Liver (tissue), 9 donors: ENCODE results near the gene NAT8L. TPM values are rescaled to one million over a fixed set of nuclear protein-coding genes. Genes with fewer than 3 reads are reported as not detected.

Experiments
- DNase-seq: peaks from one replicate; pipeline ENCODE4 v3.0.0-alpha.2; 2017; ENCODE audit warnings: low spot score
- H3K27ac ChIP-seq, 2 donors: one replicate each; pipeline ENCODE4 v1.7.0; 2013; ENCODE audit warnings: inconsistent platforms in 2 of 2, low read length in 2 of 2, control low read depth in 1 of 2, low read depth in 1 of 2, mild to moderate bottlenecking in 1 of 2
- H3K27me3 ChIP-seq, 4 donors: one replicate each; pipeline versions ENCODE4 v1.6.1 to v1.7.0; 2013; ENCODE audit warnings: low read length in 3 of 4, inconsistent platforms in 1 of 4, mild to moderate bottlenecking in 1 of 4, moderate library complexity in 1 of 4; ENCODE audit not compliant: control insufficient read depth in 4 of 4, insufficient read depth in 4 of 4
- H3K36me3 ChIP-seq, 4 donors: one replicate each; pipeline versions ENCODE4 v1.6.1 to v1.7.0; 2013; ENCODE audit warnings: low read length in 3 of 4, mild to moderate bottlenecking in 3 of 4, low read depth in 1 of 4, moderate library complexity in 1 of 4; ENCODE audit not compliant: control insufficient read depth in 4 of 4, insufficient read depth in 3 of 4
- H3K4me1 ChIP-seq, 4 donors: one replicate each; pipeline versions ENCODE4 v1.6.1 to v1.7.0; 2013; ENCODE audit warnings: low read length in 3 of 4, mild to moderate bottlenecking in 3 of 4, moderate library complexity in 1 of 4; ENCODE audit not compliant: control insufficient read depth in 4 of 4, insufficient read depth in 4 of 4
- H3K4me3 ChIP-seq, 3 donors: one replicate each; pipeline versions ENCODE4 v1.6.1 to v1.7.0; 2013; ENCODE audit warnings: low read length in 3 of 3, control low read depth in 1 of 3, low read depth in 1 of 3, mild to moderate bottlenecking in 1 of 3
- H3K9ac ChIP-seq, 2 donors: one replicate each; pipeline ENCODE4 v1.7.0; 2013; ENCODE audit warnings: low read length in 2 of 2, mild to moderate bottlenecking in 2 of 2, moderate library complexity in 2 of 2, control low read depth in 1 of 2, low read depth in 1 of 2
- H3K9me3 ChIP-seq, 4 donors: one replicate each; pipeline versions ENCODE4 v1.6.1 to v1.7.0; 2013; ENCODE audit warnings: low read length in 3 of 4; ENCODE audit not compliant: control insufficient read depth in 4 of 4
- ATF3 ChIP-seq: IDR thresholded peaks from 2 replicates; pipeline ENCODE4 v1.6.1; 2016; ENCODE audit warnings: antibody characterized with exemption
- EGR1 ChIP-seq, 2 donors: IDR thresholded peaks; 2 replicates each; pipeline ENCODE4 v1.6.1; 2016 to 2018; ENCODE audit warnings: antibody characterized with exemption in 2 of 2, low read depth in 2 of 2
- FOXA1 ChIP-seq: IDR thresholded peaks from 2 replicates; pipeline ENCODE4 v1.6.1; 2016; ENCODE audit warnings: antibody characterized with exemption
- GABPA ChIP-seq, 2 donors: IDR thresholded peaks in 1 of 2; conservative IDR thresholded peaks in 1 of 2; 2 replicates each; pipeline ENCODE4 v1.6.1; 2016; ENCODE audit warnings: antibody characterized with exemption in 2 of 2, mild to moderate bottlenecking in 1 of 2, moderate library complexity in 1 of 2
- HNF4A ChIP-seq, 2 donors: conservative IDR thresholded peaks; 2 replicates each; pipeline ENCODE4 v1.6.1; 2016; ENCODE audit warnings: antibody characterized with exemption in 2 of 2, mild to moderate bottlenecking in 2 of 2
- HNF4G ChIP-seq: IDR thresholded peaks from 2 replicates; pipeline ENCODE4 v1.6.1; 2016; ENCODE audit warnings: antibody characterized with exemption
- JUND ChIP-seq, 2 donors: IDR thresholded peaks; 2 replicates each; pipeline ENCODE4 v1.6.1; 2016; ENCODE audit warnings: antibody characterized with exemption in 2 of 2
- MAX ChIP-seq: IDR thresholded peaks from 2 replicates; pipeline ENCODE4 v1.6.1; 2016; ENCODE audit warnings: antibody characterized with exemption
- RAD21 ChIP-seq, 2 donors: IDR thresholded peaks; 2 replicates each; pipeline ENCODE4 v1.6.1; 2016; ENCODE audit warnings: antibody characterized with exemption in 2 of 2, mild to moderate bottlenecking in 2 of 2
- RXRA ChIP-seq, 2 donors: IDR thresholded peaks; 2 replicates each; pipeline ENCODE4 v1.6.1; 2017 to 2018; ENCODE audit warnings: antibody characterized with exemption in 2 of 2, mild to moderate bottlenecking in 1 of 2
- SP1 ChIP-seq: IDR thresholded peaks from 2 replicates; pipeline ENCODE4 v1.6.1; 2018; ENCODE audit warnings: antibody characterized with exemption, mild to moderate bottlenecking
- TAF1 ChIP-seq: conservative IDR thresholded peaks from 2 replicates; pipeline ENCODE4 v1.6.1; 2016; ENCODE audit warnings: antibody characterized with exemption, mild to moderate bottlenecking
- YY1 ChIP-seq: IDR thresholded peaks from 2 replicates; pipeline ENCODE4 v1.6.1; 2016; ENCODE audit warnings: antibody characterized with exemption, mild to moderate bottlenecking
- WGBS: extraction: QIAGEN DNeasy Blood & Tissue Kit; methylation state at CpG from one replicate; pipeline ENCODE4 v1.1.7; 2013; 5-methylcytosine and 5-hydroxymethylcytosine counted together
- polyA plus RNA-seq, 2 donors: library from polyadenylated mRNA; stranded (reverse) in 1 of 2; unstranded in 1 of 2; fragments of 200-250 nt in 1 of 2; fragments of >200 nt in 1 of 2; fragmentation: Nextera tagmentation in 1 of 2; extraction: Ambion mirVana in 1 of 2; gene quantifications; one replicate each; pipeline versions ENCODE4 v1.2.1 to v1.2.3, GENCODE V29; 2013 to 2015
- total RNA-seq, 2 donors: library from RNA; depleted of rRNA; stranded (reverse); fragments of >200 nt; gene quantifications; one replicate each; pipeline ENCODE4 v1.2.3, GENCODE V29; 2014
- TF ChIP-seq, protein P1 (sequence below): IDR thresholded peaks from 2 replicates; pipeline ENCODE4 v1.6.1; 2016; ENCODE audit warnings: antibody characterized with exemption
- TF ChIP-seq, protein P2 (sequence below): fragments of 150-350 bp; IDR thresholded peaks from 2 replicates; pipeline ENCODE4 v1.5.1; 2017; ENCODE audit warnings: improper control_type of control experiment, low read depth, low read length; ENCODE audit not compliant: missing input control
- donor health status: healthy.
- donor health status: healthy.
- donor health status: healthy.
- donor health status: healthy.
- donor health status: healthy.

The NAT8L gene
- total and polyA plus RNA-seq, 4 donors = 0.07 to 0.09 (median 0.08) TPM; not detected in 1

- TF ChIP-seq TAF1 (no peak), RAD21 (IDR thresholded peaks at IDR 0.05) (no peak), MAX (no peak)
- Histone ChIP-seq H3K36me3 (no peaks in the 10 kb centered on the region), H3K9ac (no peak overlapping the region), H3K9me3 (no peaks in the 10 kb centered on the region), H3K4me1 (no peaks in the 10 kb centered on the region), H3K4me3 (no peak overlapping the region), H3K27me3 (no peaks in the 10 kb centered on the region), H3K27ac (no peak overlapping the region)
- 92% methylated on average over 12 of the region's 12 CpGs for WGBS
- no peak for DNase-seq
These were observed 16.3 kb downstream of the NAT8L start for GRCh38 chr4:2075171-2075986.

- no peak for DNase-seq
- WGBS = 95% methylated on average over 31 of the region's 31 CpGs
- TF ChIP-seq ATF3 (no peak), TAF1 (no peak), YY1 (no peak), RXRA (IDR thresholded peaks at IDR 0.05) (no peak), JUND (IDR thresholded peaks at IDR 0.05) (no peak), HNF4G (no peak), SP1 (no peak), EGR1 (IDR thresholded peaks at IDR 0.05; ENCODE audit: low read depth in 2 of 2) (no peak), FOXA1 (no peak), MAX (no peak)
- TF ChIP-seq, protein P1, sequence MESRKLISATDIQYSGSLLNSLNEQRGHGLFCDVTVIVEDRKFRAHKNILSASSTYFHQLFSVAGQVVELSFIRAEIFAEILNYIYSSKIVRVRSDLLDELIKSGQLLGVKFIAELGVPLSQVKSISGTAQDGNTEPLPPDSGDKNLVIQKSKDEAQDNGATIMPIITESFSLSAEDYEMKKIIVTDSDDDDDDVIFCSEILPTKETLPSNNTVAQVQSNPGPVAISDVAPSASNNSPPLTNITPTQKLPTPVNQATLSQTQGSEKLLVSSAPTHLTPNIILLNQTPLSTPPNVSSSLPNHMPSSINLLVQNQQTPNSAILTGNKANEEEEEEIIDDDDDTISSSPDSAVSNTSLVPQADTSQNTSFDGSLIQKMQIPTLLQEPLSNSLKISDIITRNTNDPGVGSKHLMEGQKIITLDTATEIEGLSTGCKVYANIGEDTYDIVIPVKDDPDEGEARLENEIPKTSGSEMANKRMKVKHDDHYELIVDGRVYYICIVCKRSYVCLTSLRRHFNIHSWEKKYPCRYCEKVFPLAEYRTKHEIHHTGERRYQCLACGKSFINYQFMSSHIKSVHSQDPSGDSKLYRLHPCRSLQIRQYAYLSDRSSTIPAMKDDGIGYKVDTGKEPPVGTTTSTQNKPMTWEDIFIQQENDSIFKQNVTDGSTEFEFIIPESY = no peak
These were observed 17.1 kb downstream of the NAT8L start for GRCh38 chr4:2075987-2076907.

GRCh38 chr4:2076908-2077536 is 17.9 kb downstream of the NAT8L start:
- no peak for DNase-seq
- Histone ChIP-seq H3K27ac (no peak overlapping the region), H3K27me3 (no peaks in the 10 kb centered on the region), H3K4me1 (no peaks in the 10 kb centered on the region), H3K9ac (no peak overlapping the region), H3K36me3 (no peaks in the 10 kb centered on the region), H3K9me3 (no peaks in the 10 kb centered on the region), H3K4me3 (no peak overlapping the region)
- 89% methylated on average over 9 of the region's 9 CpGs for WGBS
- TF ChIP-seq EGR1 (IDR thresholded peaks at IDR 0.05; ENCODE audit: low read depth in 2 of 2) (no peak), RXRA (IDR thresholded peaks at IDR 0.05) (no peak), GABPA (IDR thresholded peaks at IDR 0.05 in 1 of 2, conservative IDR thresholded peaks at IDR 0.05 in 1 of 2) (no peak), JUND (IDR thresholded peaks at IDR 0.05) (no peak), SP1 (no peak), HNF4G (no peak), HNF4A (conservative IDR thresholded peaks at IDR 0.05) (no peak), RAD21 (IDR thresholded peaks at IDR 0.05) (no peak), FOXA1 (no peak), ATF3 (no peak), MAX (no peak)
- TF ChIP-seq, protein P1 = no peak
- TF ChIP-seq, protein P2, sequence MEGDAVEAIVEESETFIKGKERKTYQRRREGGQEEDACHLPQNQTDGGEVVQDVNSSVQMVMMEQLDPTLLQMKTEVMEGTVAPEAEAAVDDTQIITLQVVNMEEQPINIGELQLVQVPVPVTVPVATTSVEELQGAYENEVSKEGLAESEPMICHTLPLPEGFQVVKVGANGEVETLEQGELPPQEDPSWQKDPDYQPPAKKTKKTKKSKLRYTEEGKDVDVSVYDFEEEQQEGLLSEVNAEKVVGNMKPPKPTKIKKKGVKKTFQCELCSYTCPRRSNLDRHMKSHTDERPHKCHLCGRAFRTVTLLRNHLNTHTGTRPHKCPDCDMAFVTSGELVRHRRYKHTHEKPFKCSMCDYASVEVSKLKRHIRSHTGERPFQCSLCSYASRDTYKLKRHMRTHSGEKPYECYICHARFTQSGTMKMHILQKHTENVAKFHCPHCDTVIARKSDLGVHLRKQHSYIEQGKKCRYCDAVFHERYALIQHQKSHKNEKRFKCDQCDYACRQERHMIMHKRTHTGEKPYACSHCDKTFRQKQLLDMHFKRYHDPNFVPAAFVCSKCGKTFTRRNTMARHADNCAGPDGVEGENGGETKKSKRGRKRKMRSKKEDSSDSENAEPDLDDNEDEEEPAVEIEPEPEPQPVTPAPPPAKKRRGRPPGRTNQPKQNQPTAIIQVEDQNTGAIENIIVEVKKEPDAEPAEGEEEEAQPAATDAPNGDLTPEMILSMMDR = no peak

More at GRCh38 chr4:2075987-2076907, 17.1 kb downstream of the NAT8L start:
- H3K9me3 ChIP-seq = no peaks in the 10 kb centered on the region
- no peak overlapping the region for H3K27ac ChIP-seq
- no peaks in the 10 kb centered on the region for H3K4me1 ChIP-seq
- H3K9ac ChIP-seq = no peak overlapping the region
- no peaks in the 10 kb centered on the region for H3K36me3 ChIP-seq
- H3K27me3 ChIP-seq = no peaks in the 10 kb centered on the region
- no peak overlapping the region for H3K4me3 ChIP-seq
